Umbilical cord (tissue), 2 donors: ENCODE data around the gene ROR2. TPM values are rescaled to one million over a fixed set of nuclear protein-coding genes. Genes with fewer than 3 reads are reported as not detected.

ENCODE experiments used
- DNase-seq: peaks from one replicate; pipeline ENCODE4 v3.0.0-alpha.2; 2015; ENCODE audit warnings: low spot score
- total RNA-seq: library from RNA; depleted of rRNA; stranded (reverse); fragments of >200 nt; gene quantifications from one replicate; pipeline ENCODE4 v1.2.3, GENCODE V29; 2014; ENCODE audit warnings: low replicate concordance; ENCODE audit not compliant: insufficient read depth

ROR2 gene
- total RNA-seq, 1 donor from 2014 or later = 44.3 TPM

DNA sequence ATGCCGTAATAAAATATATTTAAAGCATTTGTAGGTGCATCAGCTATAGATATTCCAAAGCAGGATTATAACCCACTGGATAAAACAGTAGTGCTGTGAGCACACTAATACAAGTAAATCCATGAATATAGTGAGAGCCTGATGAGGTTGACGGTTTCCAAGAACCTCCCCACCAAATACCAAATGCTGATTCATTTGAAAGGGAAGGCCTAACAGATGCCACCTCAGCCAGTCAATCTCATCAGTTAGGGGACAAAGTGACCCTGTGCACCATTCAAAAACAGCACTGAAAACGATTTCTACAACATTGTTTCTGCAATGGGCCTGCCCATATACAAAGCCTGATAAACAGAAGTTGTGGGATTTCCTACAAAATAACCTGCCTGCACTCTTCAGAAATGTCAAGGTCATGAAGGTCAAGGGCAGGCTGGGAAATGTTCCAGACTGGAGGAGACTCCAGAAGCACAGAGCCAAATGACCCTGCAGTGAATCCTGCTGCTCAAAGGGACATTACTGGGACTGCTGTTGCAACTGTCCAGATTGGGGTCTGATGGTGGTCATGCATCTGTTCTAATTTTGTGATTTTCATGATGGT is 69.6 kb downstream of the ROR2 start:
- DNase-seq = no peak

DNA sequence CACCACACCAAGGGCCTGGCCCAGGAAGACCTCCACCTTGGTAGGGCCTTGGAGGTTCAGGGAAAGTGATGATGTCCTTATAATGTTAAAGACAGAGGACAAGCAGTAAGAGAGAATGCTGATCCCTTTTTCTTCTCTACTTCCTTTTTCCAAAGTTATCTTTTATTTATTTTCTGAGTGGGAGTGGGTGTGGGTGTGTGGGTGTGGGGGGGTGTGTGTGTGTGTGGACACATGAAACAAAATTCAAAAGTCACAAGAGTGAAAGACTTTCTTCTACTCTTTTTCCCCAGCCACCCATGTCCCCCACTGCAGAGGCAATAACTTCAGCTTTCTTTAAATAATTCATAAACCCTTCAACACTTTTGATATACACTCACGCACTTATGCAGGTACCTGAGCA is 70.8 kb downstream of the ROR2 start:
- DNase-seq = no peak

DNA sequence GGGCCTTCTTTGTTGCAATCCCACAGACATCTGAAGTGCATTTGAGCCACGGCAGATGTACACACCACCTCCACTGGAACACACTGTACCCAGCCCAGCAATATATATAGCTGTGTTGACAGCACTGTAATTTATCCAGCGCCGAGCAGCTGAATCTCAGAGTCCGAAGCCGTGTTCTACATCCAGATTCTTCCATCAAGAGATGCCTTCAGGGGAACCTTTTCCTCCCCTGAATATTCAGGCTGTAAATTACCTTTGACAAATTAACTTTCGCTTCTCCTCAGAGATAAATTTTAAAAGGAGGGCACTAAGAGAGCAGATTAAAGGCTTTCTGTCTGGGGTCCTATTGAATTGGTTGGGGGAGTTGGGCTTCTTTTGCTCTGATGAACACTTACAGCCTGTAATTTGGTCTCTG is 76.4 kb downstream of the ROR2 start:
- peak; percentile 85 for DNase-seq

DNA sequence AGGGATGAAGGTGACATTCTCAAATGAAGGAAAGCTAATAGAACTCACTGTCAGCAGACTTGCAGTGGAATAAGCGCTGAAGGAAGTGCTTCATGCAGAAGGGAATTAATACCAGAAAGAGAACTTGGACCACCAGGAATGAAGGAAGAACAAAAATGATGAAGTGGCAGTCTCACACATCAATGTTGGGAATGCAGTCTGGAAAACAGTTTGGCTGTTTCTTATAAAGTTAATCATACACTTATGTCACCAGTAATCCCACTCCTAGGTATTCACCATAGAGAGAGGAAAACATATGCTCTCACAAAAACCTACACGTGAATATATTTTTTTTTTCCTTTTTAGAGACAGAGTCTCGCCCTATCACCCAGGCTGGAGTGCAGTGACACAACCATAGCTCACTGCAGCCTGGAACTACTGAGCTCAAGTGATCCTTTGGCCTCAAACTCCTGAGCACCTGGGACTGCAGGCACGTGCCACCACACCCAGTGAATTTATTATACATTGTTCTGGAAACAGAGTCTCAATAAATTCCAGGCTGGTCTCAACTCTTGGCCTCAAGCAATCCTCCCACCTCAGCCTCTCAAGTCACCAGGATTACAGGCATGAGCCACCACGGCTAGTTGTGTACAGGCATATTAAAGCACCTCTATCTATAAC is 81.2 kb downstream of the ROR2 start:
- DNase-seq = no peak

DNA sequence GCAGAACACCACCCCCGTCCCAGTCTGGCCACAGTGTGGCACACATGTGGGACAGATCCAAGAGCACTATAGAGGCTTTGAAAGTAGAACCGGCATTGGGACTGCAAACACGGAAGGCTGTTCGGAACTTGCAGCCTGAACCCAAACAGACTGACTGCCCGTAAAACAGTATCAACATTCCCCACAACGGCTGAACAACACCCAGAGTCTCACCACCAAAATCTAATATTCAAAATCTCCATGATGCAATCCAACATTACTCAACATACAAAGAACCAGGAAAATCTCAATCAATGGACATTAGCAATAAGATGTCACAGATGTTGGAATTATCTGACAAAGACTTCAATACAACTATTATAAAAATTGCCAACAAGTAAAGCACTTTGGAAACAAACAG is 82.3 kb downstream of the ROR2 start:
- DNase-seq = no peak

DNA sequence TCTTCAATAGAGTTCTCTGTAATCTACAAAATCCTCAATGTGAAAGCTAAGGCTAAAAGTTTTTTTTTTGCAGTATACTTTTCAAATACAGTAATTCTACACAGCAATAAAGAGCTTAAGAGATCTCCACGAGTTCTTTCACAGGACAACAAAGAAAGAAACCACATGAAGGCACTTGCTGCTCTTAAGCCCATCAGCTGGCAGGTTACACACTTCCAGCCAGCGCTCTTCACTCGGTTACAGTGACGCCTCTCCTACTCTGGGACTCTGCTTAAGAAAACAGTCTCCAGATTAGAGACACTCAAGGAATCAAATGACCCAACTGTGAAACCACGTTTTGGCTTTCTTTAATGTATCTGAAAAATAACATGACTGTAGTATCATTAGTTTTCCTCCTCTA is 85.0 kb downstream of the ROR2 start:
- peak; percentile 41 for DNase-seq

DNA sequence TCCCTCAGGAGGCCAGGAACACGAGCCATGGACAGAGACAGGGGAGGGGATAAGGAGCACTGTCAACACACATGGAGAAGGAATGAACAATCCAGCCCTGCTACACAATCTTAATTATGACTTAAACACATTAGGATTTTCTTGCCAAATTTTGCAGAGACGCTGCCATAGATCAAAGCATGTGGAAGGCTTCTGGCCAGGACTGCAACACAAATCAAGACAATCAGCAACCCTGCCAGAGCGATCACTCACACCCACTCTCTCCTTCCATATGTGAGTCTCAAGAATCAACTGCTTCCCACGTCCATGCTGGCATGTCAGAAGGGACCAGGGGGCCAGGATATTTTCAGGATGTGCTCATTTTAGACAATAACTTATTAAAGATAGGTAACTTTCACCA is 85.6 kb downstream of the ROR2 start:
- DNase-seq = no peak

DNA sequence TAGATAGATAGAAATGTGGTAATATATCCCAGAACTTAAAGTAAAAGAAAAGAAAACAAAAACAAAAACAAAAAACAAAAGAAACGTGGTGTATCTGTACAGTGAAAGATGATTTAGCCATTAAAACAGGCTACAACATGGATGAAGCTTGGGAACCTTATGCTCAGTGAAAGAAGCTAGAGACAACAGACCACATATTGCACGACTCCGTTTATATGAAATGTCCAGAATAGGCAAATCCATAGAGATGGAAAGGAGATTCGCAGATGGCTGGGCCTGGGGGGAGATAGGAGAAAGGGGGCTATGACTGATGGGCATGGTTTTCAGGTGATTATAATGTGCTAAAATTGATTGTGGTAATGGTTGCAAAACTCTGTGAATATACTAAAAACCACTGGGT is 86.6 kb downstream of the ROR2 start:
- no peak for DNase-seq

DNA sequence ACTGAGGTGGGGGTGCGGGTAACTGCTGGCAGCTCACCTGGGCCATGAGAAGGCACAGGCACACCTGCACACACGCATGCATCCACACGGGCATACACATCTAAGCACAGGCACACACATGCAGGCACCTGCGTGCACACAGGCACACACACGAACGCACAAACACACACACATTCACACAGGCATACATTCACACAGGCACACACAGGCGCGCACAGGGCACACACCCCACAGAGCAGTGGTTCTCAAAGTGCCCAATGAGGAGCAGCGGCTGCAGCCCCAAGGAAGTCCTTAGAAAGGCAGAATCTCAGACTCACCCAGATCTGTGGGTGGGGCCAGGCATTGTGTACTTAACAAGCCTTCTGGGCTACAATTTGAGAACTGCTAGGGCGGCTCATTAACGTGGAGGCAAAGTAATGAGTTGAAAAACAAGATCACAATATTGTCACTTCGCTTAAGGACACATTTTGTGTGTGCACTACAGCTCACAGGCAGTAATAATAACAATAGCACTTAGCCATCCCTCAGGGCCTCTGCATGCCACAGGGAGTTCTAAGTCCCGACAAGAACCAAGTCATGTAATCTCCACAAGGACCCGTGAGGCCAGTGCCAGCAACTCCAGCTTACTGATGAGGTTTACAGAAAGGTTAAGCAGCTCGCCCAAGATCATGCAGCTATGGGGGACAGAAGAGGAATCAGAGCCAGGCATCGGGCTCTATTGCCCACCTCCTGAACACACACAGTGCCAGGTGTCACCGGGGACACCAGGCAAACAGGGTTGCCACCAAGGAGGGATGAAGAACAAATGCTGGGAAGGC is 91.6 kb downstream of the ROR2 start:
- no peak for DNase-seq

DNA sequence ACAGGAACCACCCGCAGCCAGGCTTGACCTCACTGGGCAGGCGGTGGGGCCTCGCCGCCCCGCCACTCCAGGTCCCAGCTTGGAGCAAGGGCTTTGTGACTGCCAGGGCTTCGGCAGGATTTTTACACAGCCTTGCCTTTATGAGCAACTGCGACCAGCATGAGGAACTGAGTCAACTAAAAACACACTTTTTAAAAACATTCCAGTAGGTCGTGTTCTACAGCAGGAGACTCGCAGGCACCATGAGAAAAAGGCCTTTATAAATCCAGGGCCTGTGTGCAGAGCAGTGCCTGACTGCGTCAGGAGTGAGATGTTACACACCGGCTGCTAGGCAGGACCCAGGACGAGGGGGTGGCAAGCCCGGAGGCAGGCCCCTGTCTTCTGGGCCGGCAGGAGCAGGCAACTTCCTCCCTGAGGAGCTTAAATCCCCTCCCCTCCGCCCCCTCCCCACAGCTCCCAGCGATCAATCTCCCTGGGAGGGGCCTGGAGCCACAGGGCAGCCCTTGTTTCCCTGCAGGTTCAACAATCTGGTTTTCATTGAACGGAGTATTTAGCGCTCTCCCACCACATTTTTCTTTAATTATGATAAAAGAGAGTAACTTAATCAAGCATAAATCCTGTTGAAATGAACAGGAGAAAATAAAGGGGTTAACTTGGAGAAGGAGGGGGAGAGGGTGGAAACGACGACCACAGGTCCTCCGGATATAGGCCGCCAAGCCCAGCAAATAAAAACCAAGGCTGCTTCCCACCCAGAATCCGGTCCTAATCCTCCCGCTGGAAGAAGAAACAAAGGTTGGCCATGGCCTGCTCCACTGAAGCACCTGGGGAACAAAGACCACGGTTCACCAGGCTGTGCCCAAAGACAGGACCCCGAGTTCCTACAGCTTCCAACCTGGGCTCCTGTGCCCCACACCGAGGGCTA is 92.5 kb downstream of the ROR2 start:
- peak; percentile 67 for DNase-seq

DNA sequence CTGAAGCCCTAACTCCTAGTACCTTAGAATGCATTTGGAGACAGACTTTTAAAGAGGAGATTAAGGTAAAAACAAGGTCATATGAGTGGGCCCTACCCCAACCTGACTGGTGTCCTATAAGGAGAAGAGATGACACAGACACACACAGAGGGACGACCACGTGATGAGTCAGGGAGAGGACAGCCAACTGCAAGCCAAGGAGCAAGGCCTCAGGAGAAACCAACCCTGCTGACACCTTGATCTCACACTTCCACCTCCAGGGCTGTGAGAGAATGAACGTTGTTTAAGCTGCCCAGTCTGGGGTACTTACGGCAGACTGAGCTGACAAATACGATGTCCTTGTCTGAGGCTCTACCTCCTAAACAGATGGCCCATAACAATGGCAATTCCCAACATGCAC is 93.6 kb downstream of the ROR2 start:
- DNase-seq = no peak

DNA sequence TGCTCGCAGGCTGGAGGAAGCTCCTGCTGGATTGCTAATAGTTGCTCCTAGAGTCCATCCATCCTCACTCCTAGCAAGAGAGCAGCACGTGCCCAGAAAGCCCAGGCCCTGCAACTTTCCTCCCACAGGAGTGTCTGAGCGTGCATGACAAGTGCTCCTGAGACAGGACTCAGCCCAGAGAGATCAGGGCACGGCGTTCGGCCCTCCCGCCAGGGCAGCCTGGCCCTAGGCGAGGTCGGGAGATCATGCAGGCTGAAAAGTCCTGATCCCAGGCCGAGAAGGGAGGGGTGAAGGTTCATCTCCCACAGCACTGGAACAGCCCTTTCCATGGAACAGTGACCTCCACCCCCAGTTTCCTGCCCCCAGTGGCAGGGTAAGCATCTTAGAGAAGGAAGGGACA is 94.8 kb downstream of the ROR2 start:
- DNase-seq = no peak

DNA sequence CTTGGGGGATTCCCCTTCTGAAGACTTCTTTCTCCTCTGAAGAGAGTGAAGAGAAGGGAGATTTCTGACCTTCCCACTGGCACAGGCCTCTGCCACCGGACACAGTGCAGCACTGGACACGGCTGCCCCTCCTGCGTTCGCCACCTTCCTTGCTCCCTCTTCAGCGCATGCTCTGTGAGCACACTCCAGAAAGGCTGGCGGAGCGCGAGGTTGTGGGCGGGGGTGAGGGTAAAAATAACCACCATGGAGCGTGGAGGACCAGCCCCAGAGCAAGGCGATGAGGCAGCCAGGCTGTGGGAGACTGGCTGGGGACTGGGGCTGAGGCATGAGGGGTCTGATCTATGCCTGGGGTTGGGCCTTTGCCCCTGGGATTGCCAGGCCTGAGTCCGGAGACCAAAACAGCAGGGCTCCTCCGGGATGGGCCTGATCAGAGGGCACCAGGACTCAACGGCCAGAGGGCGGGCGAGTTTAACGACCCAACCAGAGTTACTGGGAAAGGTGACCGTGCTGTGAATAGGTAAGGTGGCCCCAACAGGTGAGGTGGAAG is 97.2 kb downstream of the ROR2 start:
- DNase-seq = no peak

DNA sequence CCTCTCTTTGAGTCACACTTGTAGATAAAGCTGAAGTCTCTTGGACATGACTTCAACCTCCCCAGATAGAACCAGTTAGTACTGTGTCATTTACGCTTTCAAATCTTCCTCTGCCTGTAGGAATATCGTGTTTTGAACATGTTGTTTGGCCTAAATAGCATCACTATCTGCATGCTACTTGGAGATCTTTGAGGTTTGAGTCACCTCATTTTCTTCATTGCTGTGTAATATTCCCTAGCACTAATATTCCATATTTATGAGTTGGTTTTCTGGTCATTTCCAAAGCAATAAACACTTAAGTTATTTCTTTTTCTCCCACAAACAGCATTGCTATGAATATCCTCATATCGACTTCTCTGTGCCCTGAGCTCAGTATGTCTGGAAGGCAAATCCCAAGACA is 100.3 kb downstream of the ROR2 start:
- DNase-seq = no peak

DNA sequence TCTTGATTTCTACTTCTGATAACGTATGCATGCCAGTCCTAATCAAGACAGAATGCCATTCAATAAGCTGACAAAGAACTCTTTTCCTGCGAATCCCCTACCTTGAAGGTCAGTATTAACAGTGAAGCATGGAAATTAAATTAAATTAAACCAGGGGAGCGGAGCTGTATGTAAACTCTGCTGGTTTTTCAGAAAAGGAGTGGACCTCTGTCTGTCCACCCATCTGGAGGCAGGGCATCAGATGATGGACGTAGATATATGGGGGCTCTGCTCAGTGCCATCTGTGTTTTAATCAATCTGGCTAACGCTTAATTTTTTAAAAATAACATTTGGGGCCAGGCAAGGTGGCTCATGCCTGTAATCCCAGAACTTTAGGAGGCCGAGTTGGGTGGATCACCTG is 101.9 kb downstream of the ROR2 start:
- DNase-seq = no peak

DNA sequence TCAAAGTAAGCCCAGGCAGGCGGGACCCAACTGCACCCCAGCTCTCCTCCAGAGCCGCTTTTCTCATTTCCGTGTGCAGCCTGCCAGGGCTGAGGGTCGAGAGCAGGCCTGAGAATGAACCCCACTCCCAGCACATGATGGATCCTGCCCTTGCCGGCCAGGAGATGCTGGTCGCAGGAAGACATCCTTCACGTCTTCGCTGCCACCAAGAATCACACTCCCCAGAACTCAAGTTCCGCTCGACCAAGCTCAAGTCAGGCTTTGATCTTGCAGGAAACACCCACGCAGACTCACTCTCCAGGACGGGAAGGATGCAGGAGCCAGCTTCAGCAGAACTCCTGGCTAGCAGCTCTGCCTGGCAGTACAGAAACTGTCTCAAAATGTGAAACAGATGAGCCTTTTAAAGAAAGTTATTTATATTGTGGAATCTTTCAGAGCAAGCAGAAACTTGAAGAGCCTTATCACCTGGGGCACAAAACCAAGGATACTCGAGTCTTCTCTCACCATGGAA is 102.4 kb downstream of the ROR2 start:
- peak; percentile 94 for DNase-seq

DNA sequence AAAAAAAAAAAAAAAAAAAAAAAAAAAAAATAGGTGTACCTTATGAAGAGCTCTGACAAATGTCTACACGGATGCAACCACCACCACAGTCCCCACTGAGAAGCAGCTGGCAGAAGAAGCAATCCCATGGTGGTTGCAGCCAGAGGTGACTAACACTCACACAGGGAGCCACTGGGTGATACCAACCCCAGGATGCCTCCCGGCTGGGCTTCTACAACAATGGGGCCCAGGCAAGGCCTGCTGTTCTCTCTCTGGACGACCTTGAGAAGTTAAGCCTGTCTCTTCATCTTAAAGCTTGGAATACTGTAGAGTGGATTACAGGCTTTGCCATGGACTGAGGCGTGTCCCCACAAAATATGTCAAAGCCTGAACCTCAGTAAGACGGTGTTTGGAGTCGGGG is 104.1 kb downstream of the ROR2 start:
- peak; percentile 65 for DNase-seq

DNA sequence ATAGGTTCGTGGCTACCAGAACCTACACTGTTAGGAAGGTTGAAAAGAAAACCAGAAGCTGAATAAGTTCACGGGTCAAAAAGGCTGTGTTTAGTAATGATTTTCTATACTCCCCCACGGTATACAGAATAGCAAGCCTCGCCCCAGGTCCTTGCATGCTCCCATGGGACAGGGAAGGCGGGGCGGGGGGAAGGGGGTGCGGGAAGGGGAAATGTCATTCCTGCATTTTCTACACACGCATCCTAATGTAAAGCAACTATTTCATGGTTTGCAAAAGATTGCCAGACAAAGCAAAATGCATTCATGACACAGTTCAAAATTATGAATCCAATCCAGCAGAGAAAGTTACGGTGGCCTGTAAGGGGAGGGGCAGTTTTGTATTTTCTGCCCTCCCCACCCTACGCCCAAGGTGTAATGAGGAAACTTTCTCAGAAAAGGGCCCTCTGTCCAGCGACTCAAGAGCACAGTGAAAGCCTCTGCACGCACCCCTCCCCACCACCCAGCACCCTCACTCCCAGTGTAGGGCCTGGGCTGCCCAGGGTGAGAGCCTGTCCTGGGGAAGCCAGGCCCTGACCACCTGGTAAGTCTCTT is 105.2 kb downstream of the ROR2 start:
- no peak for DNase-seq

DNA sequence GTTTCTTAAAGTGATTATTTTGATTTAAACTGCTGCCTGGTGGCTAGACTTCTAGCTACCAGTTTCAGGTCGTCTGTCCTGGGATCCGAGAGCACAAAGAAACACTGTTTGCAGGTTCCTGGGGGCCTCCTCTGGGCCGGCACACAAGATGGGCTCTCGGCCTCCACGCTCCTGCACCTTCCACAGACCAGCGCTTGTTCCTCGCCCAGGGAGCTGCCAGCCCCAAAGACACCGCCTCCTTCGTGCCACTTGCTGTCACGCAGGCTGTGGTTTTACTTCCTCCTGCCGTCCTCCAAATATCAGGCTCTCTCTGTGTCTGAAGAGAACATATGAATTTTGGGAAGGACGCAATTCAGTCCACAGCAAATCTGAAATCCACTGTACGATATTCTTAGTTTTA is 105.8 kb downstream of the ROR2 start:
- peak; percentile 28 for DNase-seq

DNA sequence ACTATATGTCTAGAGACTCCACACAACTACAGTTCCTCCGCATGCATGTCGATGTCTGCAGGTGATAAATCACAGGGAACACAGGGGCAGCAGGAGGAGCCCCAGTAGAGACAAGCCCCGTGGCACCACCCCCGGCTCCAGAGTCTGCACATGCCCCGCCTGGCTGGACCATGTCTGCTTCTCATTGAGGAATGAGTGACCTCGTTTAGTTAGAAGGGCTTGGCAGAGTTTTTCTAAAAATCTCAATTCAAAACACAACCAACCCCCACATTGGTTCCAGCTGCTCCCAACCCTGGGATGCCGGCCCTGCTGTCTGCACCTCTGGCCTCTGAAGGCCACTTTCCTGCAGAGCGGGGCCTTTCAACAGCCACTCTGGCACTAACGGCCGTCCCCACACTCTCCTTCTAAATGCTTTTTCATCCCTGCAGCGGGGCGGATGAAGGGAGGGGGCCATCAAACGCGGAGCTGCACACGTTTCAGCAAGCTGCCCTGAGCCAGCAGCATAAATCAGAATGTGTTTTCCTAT is 106.3 kb downstream of the ROR2 start:
- DNase-seq = peak; percentile 94

DNA sequence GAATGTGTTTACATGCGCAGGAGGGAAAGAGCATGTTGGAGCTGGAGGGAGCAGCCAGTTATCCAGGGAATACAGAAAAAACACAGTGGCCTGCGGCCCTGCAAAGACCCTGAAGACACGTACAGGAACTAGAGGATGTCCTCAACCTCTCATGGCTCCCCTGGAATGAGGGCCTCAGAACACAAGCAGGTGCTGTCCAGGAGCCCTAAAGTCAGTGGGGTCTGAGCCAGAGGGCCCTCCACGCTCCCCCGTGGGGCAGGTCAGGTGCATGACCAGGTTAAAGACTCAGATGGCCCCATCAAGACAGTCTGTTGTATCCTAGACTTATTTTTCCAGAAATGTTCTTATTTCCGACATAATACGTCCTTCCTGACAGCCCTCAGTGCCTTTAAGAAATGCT is 106.9 kb downstream of the ROR2 start:
- DNase-seq = no peak
